GM18511 (cell line): ENCODE results near the gene TRIM62.
A peak's percentile ranks its signal among the peaks of the same experiment; 100 is the strongest.
"Not testable (repeated sequence)": the region's sequence is repeated elsewhere in the genome, so short reads cannot be mapped to it uniquely, and the experiment has no call there.

Experiments used
- ATAC-seq: cut with Tn5 transposase; IDR thresholded peaks from one replicate; pipeline ENCODE4 v1.9.1; 2021; ENCODE audit warnings: mild to moderate bottlenecking, moderate library complexity; ENCODE audit not compliant: unreplicated experiment

Gene TRIM62

DNA sequence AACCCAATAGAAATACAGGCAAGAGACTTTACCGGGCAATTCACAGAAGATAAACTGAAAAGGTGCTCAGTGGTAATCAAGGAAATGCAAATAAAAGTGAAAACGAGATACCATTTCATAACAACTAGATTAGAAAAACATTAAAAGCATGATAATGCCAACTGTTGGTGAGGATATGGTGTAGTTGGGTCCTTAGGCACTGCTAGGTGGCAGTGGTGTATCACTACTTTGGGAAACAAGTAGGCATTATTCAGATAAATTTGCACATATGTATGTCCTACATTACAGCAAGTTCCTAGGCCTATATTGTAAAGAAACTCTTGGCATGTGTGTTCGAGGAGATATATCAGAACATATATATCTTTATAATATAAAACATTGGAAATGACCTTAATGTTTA, 69.9 kb downstream of the TRIM62 start:
- no peak for ATAC-seq

DNA sequence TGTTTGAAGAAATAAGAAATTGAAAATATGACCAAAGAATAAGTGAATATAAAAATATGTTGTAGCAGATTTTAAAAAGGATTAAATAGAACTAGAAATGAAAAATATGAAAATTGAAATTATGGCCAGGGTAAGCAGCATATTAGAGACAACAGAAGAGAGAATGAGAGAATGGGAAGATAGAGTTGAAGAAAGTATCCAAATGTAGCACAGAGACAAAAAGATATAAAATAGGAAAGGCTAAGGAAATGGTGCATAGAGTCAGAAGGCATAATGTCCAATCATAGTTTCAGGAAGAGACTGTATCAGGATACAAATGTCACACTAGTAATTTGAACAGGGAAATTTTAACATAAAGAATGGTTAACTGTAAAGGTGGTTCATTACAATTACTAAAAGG, 71.4 kb downstream of the TRIM62 start:
- ATAC-seq, result no peak

DNA sequence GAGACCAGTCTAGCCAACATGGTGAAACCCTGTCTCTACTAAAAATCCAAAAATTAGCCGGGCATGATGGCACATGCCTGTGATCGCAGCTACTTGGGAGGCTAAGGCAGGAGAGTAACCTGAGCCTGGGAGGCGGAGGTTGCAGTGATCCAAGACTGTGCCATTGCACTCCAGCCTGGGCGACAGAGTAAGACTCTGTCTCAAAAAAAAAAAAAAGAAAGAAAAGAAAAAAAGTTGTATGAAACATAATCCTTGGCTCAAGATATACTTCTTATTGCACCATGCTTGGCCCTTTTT, 81.8 kb downstream of the TRIM62 start:
- not testable (repeated sequence) for ATAC-seq

DNA sequence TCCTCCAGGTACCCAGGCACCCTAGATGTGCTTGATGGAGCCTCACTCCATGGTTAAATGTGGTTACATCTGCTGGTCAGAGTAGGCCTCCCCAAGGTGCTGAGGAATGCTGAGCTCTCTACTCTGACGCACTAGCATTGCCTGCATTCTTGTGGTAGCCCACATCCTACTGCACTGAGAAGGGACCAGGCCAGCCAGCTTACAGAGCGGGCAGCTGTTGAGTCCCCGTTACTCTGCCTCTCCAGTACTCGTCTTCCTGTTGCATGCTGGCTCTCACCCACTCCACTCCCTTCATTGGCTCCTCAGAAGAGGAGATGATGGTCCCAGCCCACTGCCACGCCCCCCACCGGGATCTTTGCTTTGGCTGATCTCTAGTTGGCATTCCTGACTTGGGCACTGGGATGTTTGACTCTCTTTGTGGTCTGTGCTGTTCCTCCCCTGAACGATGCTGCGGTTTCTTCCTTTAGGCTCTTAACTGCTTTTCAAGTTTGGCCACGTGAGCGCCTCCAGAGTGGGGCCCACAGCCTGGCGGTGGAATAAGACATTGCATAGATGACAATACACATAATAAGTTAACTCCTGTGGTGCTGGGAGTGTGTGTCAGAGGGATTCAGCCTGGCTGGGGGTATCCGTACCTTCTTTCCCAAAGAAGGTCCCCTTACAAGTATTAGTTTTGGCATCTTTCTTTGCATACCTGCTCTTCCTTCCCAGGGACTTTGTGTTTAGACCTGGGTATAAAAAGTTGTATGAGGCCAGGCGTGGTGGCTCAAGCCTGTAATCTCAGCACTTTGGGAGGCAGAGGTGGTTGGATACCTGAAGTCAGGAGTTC, 82.3 kb downstream of the TRIM62 start:
- ATAC-seq, result peak; percentile 85

DNA sequence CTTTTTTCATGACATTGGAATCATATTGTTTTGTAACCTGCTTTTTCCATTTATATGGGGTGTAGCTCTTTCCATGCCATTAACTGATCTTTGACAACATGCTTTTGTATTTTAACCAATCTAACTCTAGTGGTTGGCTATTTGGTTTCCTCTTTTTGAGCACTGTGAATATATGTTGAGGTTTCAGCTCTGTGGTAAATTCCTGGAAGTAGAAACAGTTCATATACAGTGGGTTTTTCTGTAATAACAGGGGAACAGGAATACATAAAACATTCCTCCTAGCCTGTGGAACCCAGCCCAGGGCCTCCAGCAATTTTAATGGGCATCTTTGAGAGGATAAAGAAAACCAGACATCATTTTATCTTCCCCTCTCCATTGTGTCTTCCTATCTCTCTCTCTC, 83.5 kb downstream of the TRIM62 start:
- ATAC-seq, result no peak

DNA sequence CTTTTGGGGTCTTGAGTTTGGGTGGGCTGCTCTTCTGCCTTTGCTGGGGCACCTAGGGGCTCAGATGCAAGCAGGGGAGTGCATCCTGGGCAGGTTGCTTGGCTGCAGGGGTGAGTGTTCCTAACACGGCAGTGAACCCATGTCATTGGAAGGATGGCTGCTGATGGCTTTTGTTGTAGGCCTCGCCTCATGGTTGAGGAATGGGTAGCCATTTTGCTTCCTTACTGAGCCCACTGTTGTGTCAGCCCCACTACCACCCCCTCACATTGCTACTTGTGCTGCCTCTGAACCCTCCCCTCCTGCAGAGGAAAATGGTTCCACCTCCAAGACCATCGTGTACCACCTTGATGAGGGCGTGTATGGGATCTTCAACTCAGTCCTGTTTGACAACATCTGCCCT, 84.1 kb downstream of the TRIM62 start:
- ATAC-seq, result no peak

DNA sequence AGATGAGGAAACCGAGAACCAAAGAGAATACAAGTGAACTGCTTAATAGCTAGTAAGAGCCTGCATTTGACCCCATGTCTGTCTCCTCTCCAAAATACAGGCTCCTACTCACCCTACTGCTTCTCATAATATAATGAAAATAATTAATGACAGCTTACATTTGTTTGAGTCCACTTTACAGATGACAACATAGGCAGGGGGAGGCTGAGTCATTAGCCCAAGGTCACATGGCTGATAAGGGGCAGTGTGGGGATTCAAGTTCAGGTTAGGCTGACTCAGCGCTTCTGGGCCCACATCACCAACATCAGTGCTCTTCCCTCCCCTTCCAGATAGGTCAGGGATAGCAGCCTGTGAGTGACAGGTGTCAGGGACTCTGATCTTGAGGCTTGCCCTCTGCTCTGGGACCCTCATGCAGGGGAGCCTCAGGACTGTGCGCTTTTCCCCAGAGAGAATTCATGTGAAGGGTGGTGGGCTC, 84.7 kb downstream of the TRIM62 start:
- ATAC-seq, result no peak

DNA sequence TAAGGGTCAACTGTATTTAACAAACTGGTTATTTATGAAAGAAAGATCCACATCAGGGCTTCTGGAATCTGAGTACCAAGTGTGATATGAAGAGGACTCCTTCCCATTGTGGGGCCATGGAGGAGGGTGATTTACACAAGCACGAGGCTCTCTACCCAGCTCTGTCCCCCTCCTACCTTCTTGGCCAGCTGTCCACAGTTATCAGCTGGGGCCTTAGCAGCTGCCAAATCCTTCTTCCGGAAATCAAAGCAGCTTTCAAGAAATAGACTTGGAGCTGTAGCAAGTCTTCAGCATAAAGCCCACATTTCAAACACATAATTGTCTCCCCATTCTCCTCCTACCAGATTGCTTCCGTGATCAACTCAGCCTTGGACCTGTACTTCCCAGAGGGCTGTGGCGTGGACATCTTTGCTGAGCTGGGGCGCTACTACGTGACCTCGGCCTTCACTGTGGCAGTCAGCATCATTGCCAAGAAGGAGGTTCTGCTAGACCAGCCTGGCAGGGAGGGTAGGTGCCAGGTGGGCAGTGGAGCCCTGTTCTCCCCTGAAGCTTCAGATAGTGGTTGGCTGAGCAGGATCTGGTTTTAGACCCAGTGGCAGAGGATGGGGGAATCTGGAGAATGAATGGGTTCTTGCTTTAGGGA, 85.4 kb downstream of the TRIM62 start:
- ATAC-seq, result no peak
